PC-3 (cell line): ENCODE results near the gene NBPF14.
"Not testable (repeated sequence)": the region's sequence is repeated elsewhere in the genome, so short reads cannot be mapped to it uniquely, and the experiment has no call there.

Experiments
- CTCF ChIP-seq: fragments of 300-600 bp; sonication (generic); conservative IDR thresholded peaks from 2 replicates; pipeline ENCODE4 v1.5.1; 2017; ENCODE audit warnings: antibody characterized with exemption, low read depth, mild to moderate bottlenecking, low read length
- EZH2phosphoT487 ChIP-seq: fragments of 300-600 bp; sonication (generic); IDR thresholded peaks from 2 replicates; pipeline ENCODE4 v1.6.1; 2018; ENCODE audit warnings: mild to moderate bottlenecking, antibody characterized with exemption, low read length, borderline replicate concordance

GRCh38 chr1:148532158-148532557 is 63.7 kb downstream of the NBPF14 start:
- not testable (repeated sequence) for TF ChIP-seq CTCF, EZH2phosphoT487
